COR-L47 (cell line): ENCODE results near the gene MICA.

Experiments used
- DNase-seq: peaks from one replicate; lab custom pipeline; 2025; lab: John Stamatoyannopoulos, UW

MICA gene

GRCh38 chr6:31460361-31461025 lies 57.1 kb downstream of the MICA start:
- DNase-seq, result no peak

GRCh38 chr6:31462026-31462963 lies 58.9 kb downstream of the MICA start:
- no peak for DNase-seq

GRCh38 chr6:31462964-31463870 lies 59.8 kb downstream of the MICA start:
- peak; percentile 55 for DNase-seq

- DNase-seq, result no peak
Observed at GRCh38 chr6:31464252-31465184, 61.1 kb downstream of the MICA start.
